Heart right ventricle (tissue), 16 donors: ENCODE results near the gene BRD4. TPM values are rescaled to one million over a fixed set of nuclear protein-coding genes. Genes with fewer than 3 reads are reported as not detected.
A peak's percentile ranks its signal among the peaks of the same experiment; 100 is the strongest.

Source experiments
- ATAC-seq, 8 donors: fragments of 200-7000 bp; cut with Tn5 transposase; one replicate each; pipeline ENCODE4 v1.9.1; 2020; ENCODE audit warnings: mild to moderate bottlenecking in 8 of 8, moderate library complexity in 8 of 8, moderate number of reproducible peaks in 1 of 8
- DNase-seq, 2 donors: peaks; one replicate each; pipeline ENCODE4 v3.0.0-alpha.2; 2020
- H3K27ac ChIP-seq, 10 donors: fragments of 200-600 bp; sonication (generic) in 2 of 10; one replicate each; pipeline versions ENCODE4 v1.5.0 to v1.8.0; 2020 to 2022; ENCODE audit warnings: mild to moderate bottlenecking in 3 of 10
- H3K27me3 ChIP-seq, 7 donors: fragments of 200-600 bp; one replicate each; pipeline ENCODE4 v1.8.0; 2021 to 2022; ENCODE audit warnings: mild to moderate bottlenecking in 2 of 7
- H3K36me3 ChIP-seq, 9 donors: fragments of 200-600 bp; sonication (generic) in 1 of 9; one replicate each; pipeline versions ENCODE4 v1.5.0 to v1.8.0; 2020 to 2022; ENCODE audit warnings: mild to moderate bottlenecking in 2 of 9
- H3K4me1 ChIP-seq, 9 donors: fragments of 200-600 bp; sonication (generic) in 1 of 9; one replicate each; pipeline versions ENCODE4 v1.5.0 to v1.8.0; 2020 to 2022; ENCODE audit warnings: mild to moderate bottlenecking in 4 of 9
- H3K4me3 ChIP-seq, 10 donors: fragments of 200-600 bp; sonication (generic) in 2 of 10; one replicate each; pipeline versions ENCODE4 v1.5.0 to v1.8.0; 2020 to 2022; ENCODE audit warnings: mild to moderate bottlenecking in 7 of 10, moderate library complexity in 2 of 10
- H3K9me3 ChIP-seq, 11 donors: fragments of 200-600 bp in 10 of 11; sonication (generic) in 2 of 11; one replicate each; pipeline versions ENCODE4 v1.5.0 to v1.8.0; 2013 to 2022; ENCODE audit warnings: mild to moderate bottlenecking in 2 of 11, control low read depth in 1 of 11, moderate library complexity in 1 of 11
- WGBS, 2 donors: extraction: QIAGEN DNeasy Blood & Tissue Kit; methylation state at CpG; one replicate each; pipeline ENCODE4 v1.1.7; 2013; ENCODE audit warnings: inconsistent platforms in 1 of 2; 5-methylcytosine and 5-hydroxymethylcytosine counted together
- intact Hi-C, 10 donors: fragments of 100-400 bp; cut with DNase I; formaldehyde crosslinking; loops; one replicate each; pipeline versions ENCODE4 v1.11.1 to v1.14.2; 2022
- polyA plus RNA-seq, 2 donors: library from polyadenylated mRNA; stranded (reverse); fragments of 200-250 nt; gene quantifications; one replicate each; pipeline ENCODE4 v1.2.3, GENCODE V29; 2013
- total RNA-seq, 10 donors: library from RNA; stranded (reverse); fragmentation: NEBNext Ultra II Directional in 3 of 10; extraction: Animal tissue kit (Norgen Biotek cat#: 25700) in 3 of 10; gene quantifications; one replicate each; pipeline versions ENCODE4 v1.2.1 to v1.2.4, GENCODE V29; 2021 to 2023
- TF ChIP-seq, protein P1 (sequence below), 9 donors: fragments of 200-600 bp; sonication (generic) in 2 of 9; IDR thresholded peaks; one replicate each; pipeline versions ENCODE4 v1.5.0 to v1.8.0; 2021 to 2022; ENCODE audit warnings: antibody characterized with exemption in 9 of 9, mild to moderate bottlenecking in 5 of 9, moderate library complexity in 1 of 9
- donor health status: Arrhythmogenic right ventricular cardiomyopathy.
- donor health status: ischemic (EF 13 %, LVEDD 7.1; RV severe dilation, severe dysfunction).
- donor health status: healthy with polysubstance abuse.
- donor health status: DM: no; HTN: yes; CAD: no.
- donor health status: DM: no; HTN: no; CAD: no.
- donor health status: ischemic (EF 25% LVEDD 6.9; RV normal size, moderate dysfunction).
- donor health status: ischemic (EF 25% LVEDD 5.7; RV mildly dilated, moderate dysfunction).
- donor health status: healthy.
- donor health status: DM: yes; HTN: yes; CAD: no.
- donor health status: Ischemic cardiomyopathy.
- donor health status: ischemic (EF 35%, LVEDD 5.7; RV mildly dilated, moderate dysfunction).
- donor health status: nonischemic (EF 11% LVEDD 7.7; RV severe dilation, severe dysfunction).
- donor health status: DM: yes; HTN: yes; CAD: no.
- donor health status: PGD.
- donor health status: ischemic (EF 29% LVEDD 5.4; RV normal size, mild dysfunction).
- donor health status: nonischemic (EF 23%, LVEDD 6.1; RV moderate dilation, normal function).

The BRD4 gene
- total and polyA plus RNA-seq, 12 donors: 31.2 to 85.1 (median 53.6) TPM

DNA sequence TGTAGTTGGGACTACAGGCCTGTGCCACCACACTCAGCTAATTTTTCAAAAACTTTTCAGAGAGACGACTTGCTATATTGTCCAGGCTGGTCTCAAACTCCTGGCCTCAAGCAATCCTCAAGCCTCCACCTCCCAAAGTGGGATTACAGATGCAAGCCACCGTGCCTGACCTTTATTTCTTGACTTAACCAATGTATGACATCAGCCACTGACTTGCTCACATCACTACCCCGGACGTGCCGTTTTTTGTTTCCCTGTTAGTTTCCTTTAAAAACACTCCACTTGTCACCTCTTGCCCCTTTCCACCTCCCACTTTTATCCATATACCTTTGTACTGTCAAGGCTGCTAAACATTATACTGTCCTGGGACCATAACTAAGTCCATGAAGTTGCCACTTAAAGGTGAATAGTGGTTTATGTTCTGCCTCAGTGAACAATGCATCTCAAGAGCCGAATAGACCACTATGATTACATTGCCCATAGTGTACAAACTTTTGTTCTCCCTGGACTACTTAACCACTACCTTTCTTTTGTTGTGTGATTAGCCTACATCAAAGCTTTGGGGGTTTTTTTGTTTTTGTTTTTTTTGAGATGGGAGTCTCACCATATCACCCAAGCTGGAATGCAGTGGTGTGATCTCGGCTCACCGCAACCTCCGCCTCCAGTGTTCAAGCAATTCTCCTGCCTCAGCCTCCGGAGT is 97.8 kb downstream of the BRD4 start:
- Histone ChIP-seq H3K4me3 (no peak overlapping the region), H3K27me3 (peaks cover 0 to 33% (median 17%) of the 10 kb centered on the region in 7 donors), H3K27ac (peak overlapping the region in 1 of 10 donors; percentile 31), H3K9me3 (no peaks in the 10 kb centered on the region), H3K36me3 (peaks cover 0 to 48% (median 31%) of the 10 kb centered on the region in 9 donors), H3K4me1 (peaks cover 4 to 34% (median 19%) of the 10 kb centered on the region in 9 donors)
- ATAC-seq (no peak), DNase-seq (no peak)
- 77 to 84% methylated on average over 10 of the region's 10 CpGs for WGBS, 2 donors
- intact Hi-C loops: no loop called here
- TF ChIP-seq, protein P1, sequence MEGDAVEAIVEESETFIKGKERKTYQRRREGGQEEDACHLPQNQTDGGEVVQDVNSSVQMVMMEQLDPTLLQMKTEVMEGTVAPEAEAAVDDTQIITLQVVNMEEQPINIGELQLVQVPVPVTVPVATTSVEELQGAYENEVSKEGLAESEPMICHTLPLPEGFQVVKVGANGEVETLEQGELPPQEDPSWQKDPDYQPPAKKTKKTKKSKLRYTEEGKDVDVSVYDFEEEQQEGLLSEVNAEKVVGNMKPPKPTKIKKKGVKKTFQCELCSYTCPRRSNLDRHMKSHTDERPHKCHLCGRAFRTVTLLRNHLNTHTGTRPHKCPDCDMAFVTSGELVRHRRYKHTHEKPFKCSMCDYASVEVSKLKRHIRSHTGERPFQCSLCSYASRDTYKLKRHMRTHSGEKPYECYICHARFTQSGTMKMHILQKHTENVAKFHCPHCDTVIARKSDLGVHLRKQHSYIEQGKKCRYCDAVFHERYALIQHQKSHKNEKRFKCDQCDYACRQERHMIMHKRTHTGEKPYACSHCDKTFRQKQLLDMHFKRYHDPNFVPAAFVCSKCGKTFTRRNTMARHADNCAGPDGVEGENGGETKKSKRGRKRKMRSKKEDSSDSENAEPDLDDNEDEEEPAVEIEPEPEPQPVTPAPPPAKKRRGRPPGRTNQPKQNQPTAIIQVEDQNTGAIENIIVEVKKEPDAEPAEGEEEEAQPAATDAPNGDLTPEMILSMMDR (IDR thresholded peaks at IDR 0.05): no peak

DNA sequence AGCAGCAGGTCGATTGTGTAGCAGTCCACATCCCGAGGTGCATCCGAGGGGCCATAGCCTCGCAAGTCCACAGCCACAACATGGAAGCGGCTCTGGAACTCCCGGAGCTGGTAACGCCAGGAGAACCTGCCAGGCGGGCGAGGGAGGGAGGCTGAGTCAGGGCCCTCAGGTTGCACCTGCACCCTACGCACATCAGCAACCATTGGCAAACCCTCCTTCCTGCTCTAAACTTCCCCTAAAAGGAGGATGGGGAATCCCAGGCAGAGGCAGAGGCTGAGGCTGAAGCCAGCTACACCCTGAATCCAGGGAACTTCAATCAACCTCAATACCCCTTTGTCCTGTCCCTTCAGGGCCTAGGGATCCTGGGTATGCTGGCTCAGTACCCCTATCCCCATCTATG is 101.1 kb downstream of the BRD4 start:
- DNase-seq: no peak
- Histone ChIP-seq H3K27me3 (peaks cover 0 to 33% (median 17%) of the 10 kb centered on the region in 7 donors), H3K9me3 (no peaks in the 10 kb centered on the region), H3K4me1 (peaks cover 4 to 32% (median 19%) of the 10 kb centered on the region in 9 donors), H3K36me3 (peaks cover 0 to 15% (median 5%) of the 10 kb centered on the region in 9 donors), H3K4me3 (peak overlapping the region in 2 of 10 donors; percentile 55 to 61), H3K27ac (no peak overlapping the region)
- TF ChIP-seq, protein P1 (IDR thresholded peaks at IDR 0.05): no peak
- 89 to 91% methylated on average over 10 of the region's 10 CpGs for WGBS, 2 donors
- ATAC-seq: no peak
- intact Hi-C loops: no loop called here

DNA sequence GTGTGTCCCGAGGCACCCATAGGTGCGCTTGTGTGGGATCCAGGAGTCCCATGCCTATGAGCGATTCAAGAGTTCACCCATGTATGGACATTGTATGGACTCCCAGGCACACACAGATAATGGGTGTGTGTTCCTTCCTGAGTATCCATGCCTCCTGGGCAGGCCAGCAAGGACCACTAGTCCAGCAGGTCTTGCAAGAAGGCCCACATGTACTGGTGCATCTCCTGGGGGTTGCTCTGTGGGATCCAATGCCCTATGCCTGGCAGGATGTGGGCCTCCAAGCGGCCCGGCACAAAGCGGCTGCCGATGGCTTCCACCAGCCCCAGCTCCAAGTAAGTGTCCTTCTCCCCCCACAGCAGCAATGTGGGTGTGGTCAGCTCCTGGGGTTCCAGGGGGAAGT is 105.1 kb downstream of the BRD4 start:
- Histone ChIP-seq H3K36me3 (no peaks in the 10 kb centered on the region), H3K9me3 (no peaks in the 10 kb centered on the region), H3K27me3 (peaks cover 0 to 36% (median 10%) of the 10 kb centered on the region in 7 donors), H3K27ac (peak overlapping the region in 4 of 10 donors; percentile 35 to 87 (median 73)), H3K4me3 (no peak overlapping the region), H3K4me1 (peaks cover 6 to 31% (median 27%) of the 10 kb centered on the region in 9 donors)
- no peak for DNase-seq
- intact Hi-C loops: no loop called here
- no peak for ATAC-seq
- 92 to 94% methylated on average over 7 of the region's 7 CpGs for WGBS, 2 donors
- TF ChIP-seq, protein P1 (IDR thresholded peaks at IDR 0.05): no peak

DNA sequence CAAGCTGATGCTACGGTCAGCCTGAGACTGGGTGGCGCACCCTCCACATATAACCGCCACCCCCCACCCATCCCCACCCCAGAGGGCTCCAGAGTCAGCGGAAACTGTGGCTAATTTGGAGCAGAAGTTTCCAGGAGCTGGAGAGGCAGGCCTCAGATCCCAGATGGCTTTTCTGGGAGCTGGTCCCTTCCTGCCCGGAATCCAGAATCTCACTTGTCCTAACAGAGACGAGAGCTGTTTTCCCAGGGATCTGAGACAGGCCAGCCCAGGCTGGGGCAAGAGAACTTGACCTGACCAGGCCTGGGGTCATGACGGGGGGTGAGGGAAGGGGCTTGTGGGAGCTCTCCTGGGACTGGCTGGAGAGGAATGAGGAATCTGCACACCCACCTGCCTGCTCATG is 106.6 kb downstream of the BRD4 start:
- peak in 4 of 8 donors; percentile 6 to 29 (median 15) for ATAC-seq
- peaks cover 0 to 33% (median 0%) of the 10 kb centered on the region in 7 donors for H3K27me3 ChIP-seq
- no peaks in the 10 kb centered on the region for H3K36me3 ChIP-seq
- no peaks in the 10 kb centered on the region for H3K9me3 ChIP-seq
- TF ChIP-seq, protein P1 (IDR thresholded peaks at IDR 0.05): no peak
- no peak overlapping the region for H3K4me3 ChIP-seq
- DNase-seq: peak; percentile 47 to 60
- H3K27ac ChIP-seq: peak overlapping the region in 9 of 10 donors; percentile 35 to 87 (median 59)
- WGBS, 2 donors: 68 to 85% methylated on average over 7 of the region's 7 CpGs
- H3K4me1 ChIP-seq: peaks cover 2 to 30% (median 19%) of the 10 kb centered on the region in 9 donors
- intact Hi-C loops: no loop called here
